Hepatocyte (in vitro differentiated cells): ENCODE results near the gene GAL3ST2.
"Not testable (repeated sequence)": the region's sequence is repeated elsewhere in the genome, so short reads cannot be mapped to it uniquely, and the experiment has no call there.

Experiments
- EZH2 ChIP-seq: fragments of 200-600 bp; sonication (generic); IDR thresholded peaks from 2 replicates; pipeline ENCODE4 v1.6.1; 2016; ENCODE audit warnings: antibody characterized with exemption, mild to moderate bottlenecking, borderline replicate concordance
- EZH2phosphoT487 ChIP-seq: fragments of 200-600 bp; sonication (generic); IDR thresholded peaks from one replicate; pipeline ENCODE4 v1.6.1; 2018; ENCODE audit warnings: antibody characterized with exemption, mild to moderate bottlenecking, low read depth, moderate library complexity; ENCODE audit not compliant: unreplicated experiment, severe bottlenecking
- TF ChIP-seq, protein P1 (sequence below): fragments of 200-600 bp; sonication (generic); IDR thresholded peaks from 2 replicates; pipeline ENCODE4 v1.5.1; 2016; ENCODE audit warnings: antibody characterized with exemption, mild to moderate bottlenecking; ENCODE audit not compliant: poor library complexity

DNA sequence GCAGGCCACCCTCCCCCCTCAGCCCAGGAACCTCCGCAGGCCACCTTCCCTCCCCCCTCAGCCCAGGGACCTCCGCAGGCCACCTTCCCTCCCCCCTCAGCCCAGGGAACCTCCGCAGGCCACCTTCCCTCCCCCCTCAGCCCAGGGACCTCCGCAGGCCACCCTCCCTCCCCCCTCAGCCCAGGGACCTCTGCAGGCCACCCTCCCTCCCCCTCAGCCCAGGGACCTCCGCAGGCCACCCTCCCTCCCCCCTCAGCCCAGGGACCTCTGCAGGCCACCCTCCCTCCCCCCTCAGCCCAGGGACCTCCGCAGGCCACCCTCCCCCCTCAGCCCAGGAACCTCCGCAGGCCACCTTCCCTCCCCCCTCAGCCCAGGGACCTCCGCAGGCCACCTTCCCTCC lies 29.6 kb downstream of the GAL3ST2 start:
- TF ChIP-seq, protein P1, sequence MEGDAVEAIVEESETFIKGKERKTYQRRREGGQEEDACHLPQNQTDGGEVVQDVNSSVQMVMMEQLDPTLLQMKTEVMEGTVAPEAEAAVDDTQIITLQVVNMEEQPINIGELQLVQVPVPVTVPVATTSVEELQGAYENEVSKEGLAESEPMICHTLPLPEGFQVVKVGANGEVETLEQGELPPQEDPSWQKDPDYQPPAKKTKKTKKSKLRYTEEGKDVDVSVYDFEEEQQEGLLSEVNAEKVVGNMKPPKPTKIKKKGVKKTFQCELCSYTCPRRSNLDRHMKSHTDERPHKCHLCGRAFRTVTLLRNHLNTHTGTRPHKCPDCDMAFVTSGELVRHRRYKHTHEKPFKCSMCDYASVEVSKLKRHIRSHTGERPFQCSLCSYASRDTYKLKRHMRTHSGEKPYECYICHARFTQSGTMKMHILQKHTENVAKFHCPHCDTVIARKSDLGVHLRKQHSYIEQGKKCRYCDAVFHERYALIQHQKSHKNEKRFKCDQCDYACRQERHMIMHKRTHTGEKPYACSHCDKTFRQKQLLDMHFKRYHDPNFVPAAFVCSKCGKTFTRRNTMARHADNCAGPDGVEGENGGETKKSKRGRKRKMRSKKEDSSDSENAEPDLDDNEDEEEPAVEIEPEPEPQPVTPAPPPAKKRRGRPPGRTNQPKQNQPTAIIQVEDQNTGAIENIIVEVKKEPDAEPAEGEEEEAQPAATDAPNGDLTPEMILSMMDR = not testable (repeated sequence)
- not testable (repeated sequence) for TF ChIP-seq EZH2phosphoT487, EZH2
